ENCODE measurements around the gene MAGI1.

The MAGI1 gene

DNA sequence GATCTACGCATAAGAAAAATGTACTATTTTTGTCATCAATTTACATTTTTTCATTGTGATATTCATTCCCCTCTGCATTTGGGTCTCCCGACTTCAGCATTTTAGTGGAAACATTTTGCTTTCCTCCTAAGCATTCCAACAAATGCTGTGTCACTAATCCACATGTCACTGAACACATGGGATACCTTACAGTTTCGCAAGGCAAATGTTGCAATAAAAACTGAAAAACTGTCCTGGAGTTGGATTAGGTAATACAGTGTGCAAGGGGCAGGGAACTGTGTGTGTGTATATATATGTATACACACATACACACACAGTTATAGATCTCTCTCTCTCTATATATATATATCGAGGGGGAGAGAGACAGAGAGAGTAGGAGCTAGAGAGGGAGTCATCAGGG is 632.2 kb downstream of the MAGI1 start:
- Histone ChIP-seq H4K20me1 (ENCODE audit: low read depth, low read length) (no peaks in the 10 kb centered on the region), H3K4me3 (ENCODE audit: insufficient read depth, low read length, poor library complexity, severe bottlenecking) (no peak overlapping the region), H3K36me3 (ENCODE audit: low read length) (no peaks in the 10 kb centered on the region), H3K9ac (ENCODE audit: low read length) (no peak overlapping the region), H3K79me2 (ENCODE audit: insufficient read depth, low read length) (no peaks in the 10 kb centered on the region), H3K27me3 (ENCODE audit: low read length) (no peaks in the 10 kb centered on the region), H2AFZ (ENCODE audit: low read depth, low read length, severe bottlenecking) (no peak overlapping the region), H3K9me2 (replicated peaks; ENCODE audit: insufficient read depth, low read length) (no peaks in the 10 kb centered on the region), H3F3A (ENCODE audit: insufficient read depth) (no peaks in the 10 kb centered on the region), H3K9me3 (ENCODE audit: insufficient read depth, low read length) (no peaks in the 10 kb centered on the region), H3K27ac (ENCODE audit: low read depth, low read length) (no peak overlapping the region), H3K4me2 (ENCODE audit: low read depth, low read length, poor library complexity, severe bottlenecking) (no peak overlapping the region)
- TF ChIP-seq EZH2phosphoT487 (conservative IDR thresholded peaks at IDR 0.05; ENCODE audit: low read length) = no peak
- TF ChIP-seq, protein P1, sequence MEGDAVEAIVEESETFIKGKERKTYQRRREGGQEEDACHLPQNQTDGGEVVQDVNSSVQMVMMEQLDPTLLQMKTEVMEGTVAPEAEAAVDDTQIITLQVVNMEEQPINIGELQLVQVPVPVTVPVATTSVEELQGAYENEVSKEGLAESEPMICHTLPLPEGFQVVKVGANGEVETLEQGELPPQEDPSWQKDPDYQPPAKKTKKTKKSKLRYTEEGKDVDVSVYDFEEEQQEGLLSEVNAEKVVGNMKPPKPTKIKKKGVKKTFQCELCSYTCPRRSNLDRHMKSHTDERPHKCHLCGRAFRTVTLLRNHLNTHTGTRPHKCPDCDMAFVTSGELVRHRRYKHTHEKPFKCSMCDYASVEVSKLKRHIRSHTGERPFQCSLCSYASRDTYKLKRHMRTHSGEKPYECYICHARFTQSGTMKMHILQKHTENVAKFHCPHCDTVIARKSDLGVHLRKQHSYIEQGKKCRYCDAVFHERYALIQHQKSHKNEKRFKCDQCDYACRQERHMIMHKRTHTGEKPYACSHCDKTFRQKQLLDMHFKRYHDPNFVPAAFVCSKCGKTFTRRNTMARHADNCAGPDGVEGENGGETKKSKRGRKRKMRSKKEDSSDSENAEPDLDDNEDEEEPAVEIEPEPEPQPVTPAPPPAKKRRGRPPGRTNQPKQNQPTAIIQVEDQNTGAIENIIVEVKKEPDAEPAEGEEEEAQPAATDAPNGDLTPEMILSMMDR (IDR thresholded peaks at IDR 0.05; ENCODE audit: insufficient read depth, low read length, poor library complexity, severe bottlenecking) = no peak

DNA sequence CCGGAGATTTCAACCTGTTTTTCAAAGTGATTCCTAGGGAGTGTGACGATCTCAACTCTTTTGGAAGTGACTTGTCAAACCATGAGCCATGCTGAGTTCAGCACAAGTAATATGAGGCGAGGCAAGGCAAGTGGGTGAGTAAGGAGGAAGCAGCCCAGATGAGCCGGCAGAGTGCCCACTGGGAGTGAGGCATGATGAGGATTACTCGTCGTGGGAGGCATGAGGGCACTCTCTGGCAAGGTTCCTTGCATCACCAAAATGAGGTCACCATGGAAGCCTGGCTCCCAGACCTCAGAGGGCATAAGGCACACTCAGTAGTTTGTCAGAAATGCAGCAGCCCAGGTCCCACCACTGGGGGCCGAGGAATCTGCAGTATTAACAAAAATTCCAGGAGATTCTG is 636.1 kb downstream of the MAGI1 start:
- Histone ChIP-seq H3K9me2 (replicated peaks; ENCODE audit: insufficient read depth, low read length) (no peaks in the 10 kb centered on the region), H3K27ac (ENCODE audit: low read depth, low read length) (no peak overlapping the region), H4K20me1 (ENCODE audit: low read depth, low read length) (no peaks in the 10 kb centered on the region), H3K9me3 (ENCODE audit: insufficient read depth, low read length) (no peaks in the 10 kb centered on the region), H2AFZ (ENCODE audit: low read depth, low read length, severe bottlenecking) (no peak overlapping the region), H3K4me3 (ENCODE audit: insufficient read depth, low read length, poor library complexity, severe bottlenecking) (no peak overlapping the region), H3K36me3 (ENCODE audit: low read length) (no peaks in the 10 kb centered on the region), H3K27me3 (ENCODE audit: low read length) (no peaks in the 10 kb centered on the region), H3K4me2 (ENCODE audit: low read depth, low read length, poor library complexity, severe bottlenecking) (no peak overlapping the region), H3F3A (ENCODE audit: insufficient read depth) (no peaks in the 10 kb centered on the region), H3K9ac (ENCODE audit: low read length) (no peak overlapping the region), H3K79me2 (ENCODE audit: insufficient read depth, low read length) (no peaks in the 10 kb centered on the region)
- no peak for TF ChIP-seq EZH2phosphoT487 (conservative IDR thresholded peaks at IDR 0.05; ENCODE audit: low read length)
- TF ChIP-seq, protein P1 (IDR thresholded peaks at IDR 0.05; ENCODE audit: insufficient read depth, low read length, poor library complexity, severe bottlenecking) = no peak

DNA sequence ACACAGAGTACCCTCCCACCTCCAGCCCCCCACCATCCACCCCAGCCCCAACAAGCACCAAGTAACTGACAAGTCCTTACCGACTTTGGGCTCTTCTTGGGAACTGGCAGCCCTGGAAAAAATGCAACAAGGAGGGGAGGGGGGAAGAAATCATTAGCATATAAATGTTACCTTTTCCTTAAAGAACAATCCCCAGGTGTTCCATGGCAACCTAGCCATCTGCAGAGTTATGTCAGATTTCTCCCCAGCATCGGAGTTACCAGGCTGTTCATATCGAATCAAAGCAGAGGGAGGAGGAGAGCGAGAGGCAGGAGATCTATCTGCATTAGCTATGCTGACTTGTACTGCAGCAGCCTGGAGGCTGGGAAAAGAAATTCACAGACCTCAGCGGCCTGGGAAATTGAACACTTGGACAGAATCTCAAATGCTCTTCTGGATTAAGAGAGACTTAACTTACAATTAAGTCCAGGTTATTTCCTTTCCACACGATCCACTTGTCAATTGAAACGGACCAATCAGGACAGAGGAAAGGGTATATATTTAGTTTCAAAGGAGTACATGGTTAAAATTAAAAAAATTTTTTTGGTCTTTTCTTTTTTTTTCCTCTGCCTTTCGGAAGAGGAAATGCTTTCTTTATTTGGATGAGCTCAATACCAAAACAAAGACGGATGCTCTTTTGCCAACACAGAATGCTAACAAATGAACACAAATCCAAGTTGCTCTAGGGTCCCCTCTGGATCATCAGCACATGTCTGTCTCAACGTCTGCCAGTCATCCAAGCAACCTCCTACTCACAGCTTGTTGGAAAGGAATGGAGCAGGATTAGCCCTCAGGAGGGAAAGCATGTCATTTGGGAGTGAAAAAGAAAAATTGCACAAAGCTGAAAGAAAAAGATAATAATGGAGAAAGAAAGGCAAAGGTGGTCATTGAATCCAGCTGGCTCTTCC is 637.1 kb downstream of the MAGI1 start:
- H3K27me3 ChIP-seq (ENCODE audit: low read length) = no peaks in the 10 kb centered on the region
- no peak overlapping the region for H3K4me3 ChIP-seq (ENCODE audit: insufficient read depth, low read length, poor library complexity, severe bottlenecking)
- H3K36me3 ChIP-seq (ENCODE audit: low read length) = no peaks in the 10 kb centered on the region
- no peaks in the 10 kb centered on the region for H3F3A ChIP-seq (ENCODE audit: insufficient read depth)
- H3K9me2 ChIP-seq (replicated peaks; ENCODE audit: insufficient read depth, low read length) = no peaks in the 10 kb centered on the region
- H3K27ac ChIP-seq (ENCODE audit: low read depth, low read length) = no peak overlapping the region
- H3K9ac ChIP-seq (ENCODE audit: low read length) = no peak overlapping the region
- no peaks in the 10 kb centered on the region for H3K79me2 ChIP-seq (ENCODE audit: insufficient read depth, low read length)
- TF ChIP-seq EZH2phosphoT487 (conservative IDR thresholded peaks at IDR 0.05; ENCODE audit: low read length) = no peak
- TF ChIP-seq, protein P1 (IDR thresholded peaks at IDR 0.05; ENCODE audit: insufficient read depth, low read length, poor library complexity, severe bottlenecking) = no peak
- H3K4me2 ChIP-seq (ENCODE audit: low read depth, low read length, poor library complexity, severe bottlenecking) = no peak overlapping the region
- no peaks in the 10 kb centered on the region for H3K9me3 ChIP-seq (ENCODE audit: insufficient read depth, low read length)
- no peaks in the 10 kb centered on the region for H4K20me1 ChIP-seq (ENCODE audit: low read depth, low read length)
- H2AFZ ChIP-seq (ENCODE audit: low read depth, low read length, severe bottlenecking) = no peak overlapping the region
